A549 (cell line): ENCODE results near the gene SUGCT. TPM values are rescaled to one million over a fixed set of nuclear protein-coding genes. Genes with fewer than 3 reads are reported as not detected.

Experiments
- ATAC-seq, 2 experiments: fragments of 200-7000 bp in 1 of 2; fragments of >200 bp in 1 of 2; cut with Nextera tagmentation in 1 of 2; cut with Tn5 transposase in 1 of 2; 3 replicates each; pipeline versions ENCODE4 v1.8.0 to v1.9.1; 2018 to 2020; ENCODE audit warnings: mild to moderate bottlenecking in 1 of 2, moderate library complexity in 1 of 2
- CTCF ChIA-PET: fragments of 300-600 bp; sonication (Branson Sonifier 250); formaldehyde crosslinking; extraction: SDS; loops from one replicate; lab custom pipeline; 2021; ENCODE audit warnings: antibody characterized with exemption, inconsistent platforms; lab: Yijun Ruan, JAX
- POLR2A ChIA-PET: fragments of 350-600 bp; formaldehyde crosslinking; extraction: SDS; loops from one replicate; lab custom pipeline; 2021; ENCODE audit warnings: antibody characterized with exemption, inconsistent platforms; lab: Yijun Ruan, JAX
- DNase-seq, 2 experiments: peaks; one replicate each; pipeline versions ENCODE4 v3.0.0 to v3.0.0-alpha.2; 2011 to 2016; ENCODE audit warnings: low read depth in 1 of 2, low spot score in 1 of 2
- FAIRE-seq: peaks from 2 replicates; lab custom pipeline; 2011; peaks lifted over from hg19 to GRCh38; lab: Jason Lieb, UNC
- H3K27ac ChIP-seq, 2 experiments: fragments of >200 bp; sonication (Bioruptor Twin); formaldehyde crosslinking; 3 replicates each; pipeline ENCODE4 v1.5.1; 2016 to 2017
- H3K4me1 ChIP-seq: fragments of >200 bp; sonication (Bioruptor Twin); formaldehyde crosslinking; 3 replicates; pipeline ENCODE4 v1.6.1; 2016
- H3K4me2 ChIP-seq: fragments of >200 bp; sonication (Bioruptor Twin); formaldehyde crosslinking; 3 replicates; pipeline ENCODE4 v1.6.1; 2016
- H3K4me3 ChIP-seq: fragments of >200 bp; sonication (Bioruptor Twin); formaldehyde crosslinking; 3 replicates; pipeline ENCODE4 v1.5.1; 2016
- H3K9me3 ChIP-seq: fragments of >200 bp; sonication (Bioruptor Twin); formaldehyde crosslinking; 3 replicates; pipeline ENCODE4 v1.6.1; 2016
- CEBPB ChIP-seq, 2 experiments: fragments of >200 bp in 1 of 2; sonication (Bioruptor Twin) in 1 of 2; formaldehyde crosslinking in 1 of 2; IDR thresholded peaks; 2 replicates each; pipeline ENCODE4 v1.6.1; 2012 to 2016
- CHD4 ChIP-seq: fragments of 200-600 bp; sonication (generic); IDR thresholded peaks from 2 replicates; pipeline ENCODE4 v1.6.1; 2016; ENCODE audit warnings: antibody characterized with exemption, mild to moderate bottlenecking, borderline replicate concordance
- EHF ChIP-seq: fragments of 250-450 bp; sonication (Bioruptor Pico); IDR thresholded peaks from 2 replicates; pipeline ENCODE4 v1.5.0; 2020; ENCODE audit warnings: mild to moderate bottlenecking
- EHMT2 ChIP-seq: fragments of 200-600 bp; sonication (generic); IDR thresholded peaks from 2 replicates; pipeline ENCODE4 v1.6.1; 2016; ENCODE audit warnings: antibody characterized with exemption, low read depth, mild to moderate bottlenecking, moderate library complexity
- ESRRA ChIP-seq: fragments of 150-350 bp; IDR thresholded peaks from 2 replicates; pipeline ENCODE4 v1.6.1; 2014; ENCODE audit warnings: mild to moderate bottlenecking, low read length, borderline replicate concordance
- FOSB ChIP-seq: fragments of 250-450 bp; sonication (Bioruptor Pico); IDR thresholded peaks from 2 replicates; pipeline ENCODE4 v1.5.0; 2020; ENCODE audit warnings: mild to moderate bottlenecking, moderate library complexity
- HEYL ChIP-seq: fragments of 250-450 bp; sonication (Bioruptor Pico); IDR thresholded peaks from 2 replicates; pipeline ENCODE4 v1.8.0; 2021; ENCODE audit warnings: mild to moderate bottlenecking, moderate library complexity
- HOXB5 ChIP-seq: fragments of 250-450 bp; sonication (Bioruptor Pico); IDR thresholded peaks from 2 replicates; pipeline ENCODE4 v1.5.0; 2020; ENCODE audit warnings: mild to moderate bottlenecking, moderate library complexity
- JUN ChIP-seq, 2 experiments: fragments of >200 bp; sonication (Bioruptor Twin); formaldehyde crosslinking; IDR thresholded peaks; 2 replicates in 1 of 2; 3 replicates in 1 of 2; pipeline ENCODE4 v1.6.1; 2016 to 2017
- JUNB ChIP-seq: fragments of >200 bp; sonication (Bioruptor Twin); formaldehyde crosslinking; IDR thresholded peaks from 2 replicates; pipeline ENCODE4 v1.6.1; 2016
- NFE2L2 ChIP-seq: fragments of 150-350 bp; conservative IDR thresholded peaks from 2 replicates; pipeline ENCODE4 v1.6.1; 2014; ENCODE audit warnings: low read length
- NPAS2 ChIP-seq: fragments of 250-450 bp; sonication (Bioruptor Pico); IDR thresholded peaks from 2 replicates; pipeline ENCODE4 v1.8.0; 2022; ENCODE audit warnings: mild to moderate bottlenecking, moderate library complexity, borderline replicate concordance
- NR3C1 ChIP-seq: fragments of >200 bp; sonication (Bioruptor Twin); formaldehyde crosslinking; IDR thresholded peaks from 3 replicates; pipeline ENCODE4 v1.6.1; 2017
- POLR2AphosphoS2 ChIP-seq: conservative IDR thresholded peaks from 2 replicates; pipeline ENCODE4 v1.6.1; 2012; ENCODE audit warnings: low read length, improper control_type of control experiment, inconsistent platforms
- RARB ChIP-seq: fragments of 250-450 bp; sonication (Bioruptor Pico); IDR thresholded peaks from 2 replicates; pipeline ENCODE4 v1.8.0; 2021; ENCODE audit warnings: mild to moderate bottlenecking, moderate library complexity
- RCOR1 ChIP-seq: fragments of 150-350 bp; IDR thresholded peaks from 2 replicates; pipeline ENCODE4 v1.6.1; 2014; ENCODE audit warnings: antibody characterized with exemption, low read length, low read depth
- RNF2 ChIP-seq: fragments of 200-600 bp; sonication (generic); IDR thresholded peaks from 2 replicates; pipeline ENCODE4 v1.6.1; 2016; ENCODE audit warnings: low read depth, mild to moderate bottlenecking, antibody characterized with exemption, moderate library complexity, borderline replicate concordance
- TFCP2L1 ChIP-seq: fragments of 250-450 bp; sonication (Bioruptor Pico); IDR thresholded peaks from 2 replicates; pipeline ENCODE4 v1.5.0; 2021; ENCODE audit warnings: mild to moderate bottlenecking
- ZC3H11A ChIP-seq: fragments of 450-650 bp; IDR thresholded peaks from 2 replicates; pipeline ENCODE4 v1.6.1; 2014; ENCODE audit warnings: antibody characterized with exemption, mild to moderate bottlenecking
- ZFP36 ChIP-seq: fragments of 450-650 bp; IDR thresholded peaks from 2 replicates; pipeline ENCODE4 v1.6.1; 2014; ENCODE audit warnings: borderline replicate concordance; ENCODE audit not compliant: partially characterized antibody
- ZSCAN20 ChIP-seq: fragments of 250-450 bp; sonication (Bioruptor Pico); IDR thresholded peaks from 2 replicates; pipeline ENCODE4 v1.8.0; 2022; ENCODE audit warnings: mild to moderate bottlenecking, moderate library complexity
- WGBS: methylation state at CpG from one replicate; pipeline ENCODE4 v1.1.6; 2017; ENCODE audit errors: missing lambda C conversion rate; 5-methylcytosine and 5-hydroxymethylcytosine counted together
- polyA plus RNA-seq, 4 experiments: library from polyadenylated mRNA; depleted of rRNA in 3 of 4; stranded (reverse); fragments of >200 nt; fragmentation: RNase III in 1 of 4; extraction: RNeasy Plus Mini Kit Qiagen cat#74134 plus additional on column Dnase treatment in 1 of 4; gene quantifications; 2 replicates in 3 of 4; 3 replicates in 1 of 4; pipeline ENCODE4 v1.2.3, GENCODE V29; 2011 to 2017
- TF ChIP-seq, protein P1 (sequence below): fragments of >200 bp; sonication (Bioruptor Twin); formaldehyde crosslinking; IDR thresholded peaks from 3 replicates; pipeline ENCODE4 v1.6.1; 2016
- TF ChIP-seq, protein P2 (sequence below): fragments of 450-650 bp; IDR thresholded peaks from 2 replicates; pipeline ENCODE4 v1.6.1; 2014; ENCODE audit warnings: antibody characterized with exemption
- TF ChIP-seq, protein P3 (sequence below): fragments of 150-350 bp; IDR thresholded peaks from 2 replicates; pipeline ENCODE4 v1.6.1; 2014; ENCODE audit warnings: low read depth, mild to moderate bottlenecking, low read length
- TF ChIP-seq, protein P4 (sequence below): fragments of >200 bp; sonication (Bioruptor Twin); formaldehyde crosslinking; IDR thresholded peaks from 3 replicates; pipeline ENCODE4 v1.5.1; 2016
- TF ChIP-seq, protein P5 (sequence below): IDR thresholded peaks from 2 replicates; pipeline ENCODE4 v1.6.1; 2012
- TF ChIP-seq, protein P6 (sequence below): fragments of >200 bp; sonication (Bioruptor Twin); formaldehyde crosslinking; IDR thresholded peaks from 2 replicates; pipeline ENCODE4 v1.6.1; 2016

Gene SUGCT
- polyA plus RNA-seq, 2 of the 4 experiments (the other 2 are of a cell fraction), result 1.4 to 1.6 TPM

DNA sequence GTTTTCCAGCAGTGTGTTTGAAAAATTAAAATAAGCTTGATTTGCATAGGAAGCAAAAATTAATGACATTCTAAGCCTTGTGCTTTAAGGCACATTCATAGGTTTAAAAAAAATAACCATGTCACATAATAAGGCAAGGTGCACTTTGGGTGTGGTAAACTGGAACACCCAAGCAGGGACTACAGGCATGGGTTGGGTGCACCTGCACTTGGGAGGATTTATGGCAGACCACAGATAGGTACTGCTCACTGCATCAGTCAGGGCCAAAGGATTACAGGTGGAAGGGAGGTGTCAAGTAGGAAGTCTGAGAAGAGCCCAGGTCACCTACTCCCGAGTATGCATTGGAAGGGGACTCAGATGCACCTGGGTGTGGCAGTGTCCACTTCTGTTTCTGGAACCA lies 753.7 kb downstream of the SUGCT start:
- POLR2A ChIA-PET, result no interaction called here
- CTCF ChIA-PET, result interaction anchor here (0.6 kb wide), 1 partner anchor 409 kb away, joined by 3 read pairs; no protein-coding TSS in a partner anchor

DNA sequence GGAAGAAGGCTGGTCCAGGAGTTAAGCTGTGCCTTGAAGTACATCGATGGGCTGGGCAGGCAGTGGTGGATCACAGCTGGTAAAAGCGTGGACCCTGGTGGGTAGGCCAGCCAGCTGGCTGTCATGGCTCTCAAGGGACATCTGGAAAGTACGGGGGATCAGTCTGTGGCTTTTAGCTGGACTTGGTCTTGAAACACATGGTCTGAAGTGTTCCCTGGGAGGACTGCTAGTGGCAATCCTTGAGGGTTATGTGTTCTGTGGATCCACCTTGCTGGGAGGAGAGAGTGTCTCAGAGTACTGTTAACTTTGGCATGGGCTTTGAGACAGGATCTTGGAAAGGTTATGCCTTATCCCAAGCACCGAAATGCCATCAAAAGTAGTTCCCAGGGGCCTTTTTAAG lies 754.3 kb downstream of the SUGCT start:
- ChIA-PET POLR2A (no interaction called here), CTCF (interaction anchor here (0.6 kb wide), 1 partner anchor 408 kb away, joined by 3 read pairs; no protein-coding TSS in a partner anchor)
- H3K9me3 ChIP-seq, result no peaks in the 10 kb centered on the region
- DNase-seq, result no peak
- H3K4me1 ChIP-seq, result no peaks in the 10 kb centered on the region
- WGBS, result 6% methylated on average over 4 of the region's 4 CpGs
- no peak for ATAC-seq
- H3K27ac ChIP-seq, result no peak overlapping the region
- no peak for FAIRE-seq
- H3K4me2 ChIP-seq, result no peak overlapping the region
- TF ChIP-seq, protein P1, sequence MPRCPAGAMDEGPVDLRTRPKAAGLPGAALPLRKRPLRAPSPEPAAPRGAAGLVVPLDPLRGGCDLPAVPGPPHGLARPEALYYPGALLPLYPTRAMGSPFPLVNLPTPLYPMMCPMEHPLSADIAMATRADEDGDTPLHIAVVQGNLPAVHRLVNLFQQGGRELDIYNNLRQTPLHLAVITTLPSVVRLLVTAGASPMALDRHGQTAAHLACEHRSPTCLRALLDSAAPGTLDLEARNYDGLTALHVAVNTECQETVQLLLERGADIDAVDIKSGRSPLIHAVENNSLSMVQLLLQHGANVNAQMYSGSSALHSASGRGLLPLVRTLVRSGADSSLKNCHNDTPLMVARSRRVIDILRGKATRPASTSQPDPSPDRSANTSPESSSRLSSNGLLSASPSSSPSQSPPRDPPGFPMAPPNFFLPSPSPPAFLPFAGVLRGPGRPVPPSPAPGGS, result no peak
- TF ChIP-seq, protein P2, sequence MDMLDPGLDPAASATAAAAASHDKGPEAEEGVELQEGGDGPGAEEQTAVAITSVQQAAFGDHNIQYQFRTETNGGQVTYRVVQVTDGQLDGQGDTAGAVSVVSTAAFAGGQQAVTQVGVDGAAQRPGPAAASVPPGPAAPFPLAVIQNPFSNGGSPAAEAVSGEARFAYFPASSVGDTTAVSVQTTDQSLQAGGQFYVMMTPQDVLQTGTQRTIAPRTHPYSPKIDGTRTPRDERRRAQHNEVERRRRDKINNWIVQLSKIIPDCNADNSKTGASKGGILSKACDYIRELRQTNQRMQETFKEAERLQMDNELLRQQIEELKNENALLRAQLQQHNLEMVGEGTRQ, result no peak
- H3K4me3 ChIP-seq, result no peak overlapping the region

More for the DNA sequence above, 753.7 kb downstream of the SUGCT start:
- TF ChIP-seq TFCP2L1 (no peak), RNF2 (no peak), EHF (no peak), ZC3H11A (no peak), ZSCAN20 (no peak), RCOR1 (no peak), NPAS2 (no peak), ESRRA (no peak), RARB (CRISPR knock-in tag) (no peak), NR3C1 (no peak)
- TF ChIP-seq, protein P1, result no peak
- TF ChIP-seq, protein P3, sequence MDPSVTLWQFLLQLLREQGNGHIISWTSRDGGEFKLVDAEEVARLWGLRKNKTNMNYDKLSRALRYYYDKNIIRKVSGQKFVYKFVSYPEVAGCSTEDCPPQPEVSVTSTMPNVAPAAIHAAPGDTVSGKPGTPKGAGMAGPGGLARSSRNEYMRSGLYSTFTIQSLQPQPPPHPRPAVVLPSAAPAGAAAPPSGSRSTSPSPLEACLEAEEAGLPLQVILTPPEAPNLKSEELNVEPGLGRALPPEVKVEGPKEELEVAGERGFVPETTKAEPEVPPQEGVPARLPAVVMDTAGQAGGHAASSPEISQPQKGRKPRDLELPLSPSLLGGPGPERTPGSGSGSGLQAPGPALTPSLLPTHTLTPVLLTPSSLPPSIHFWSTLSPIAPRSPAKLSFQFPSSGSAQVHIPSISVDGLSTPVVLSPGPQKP, result no peak
- TF ChIP-seq, protein P4, sequence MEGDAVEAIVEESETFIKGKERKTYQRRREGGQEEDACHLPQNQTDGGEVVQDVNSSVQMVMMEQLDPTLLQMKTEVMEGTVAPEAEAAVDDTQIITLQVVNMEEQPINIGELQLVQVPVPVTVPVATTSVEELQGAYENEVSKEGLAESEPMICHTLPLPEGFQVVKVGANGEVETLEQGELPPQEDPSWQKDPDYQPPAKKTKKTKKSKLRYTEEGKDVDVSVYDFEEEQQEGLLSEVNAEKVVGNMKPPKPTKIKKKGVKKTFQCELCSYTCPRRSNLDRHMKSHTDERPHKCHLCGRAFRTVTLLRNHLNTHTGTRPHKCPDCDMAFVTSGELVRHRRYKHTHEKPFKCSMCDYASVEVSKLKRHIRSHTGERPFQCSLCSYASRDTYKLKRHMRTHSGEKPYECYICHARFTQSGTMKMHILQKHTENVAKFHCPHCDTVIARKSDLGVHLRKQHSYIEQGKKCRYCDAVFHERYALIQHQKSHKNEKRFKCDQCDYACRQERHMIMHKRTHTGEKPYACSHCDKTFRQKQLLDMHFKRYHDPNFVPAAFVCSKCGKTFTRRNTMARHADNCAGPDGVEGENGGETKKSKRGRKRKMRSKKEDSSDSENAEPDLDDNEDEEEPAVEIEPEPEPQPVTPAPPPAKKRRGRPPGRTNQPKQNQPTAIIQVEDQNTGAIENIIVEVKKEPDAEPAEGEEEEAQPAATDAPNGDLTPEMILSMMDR, result no peak
- TF ChIP-seq, protein P5, sequence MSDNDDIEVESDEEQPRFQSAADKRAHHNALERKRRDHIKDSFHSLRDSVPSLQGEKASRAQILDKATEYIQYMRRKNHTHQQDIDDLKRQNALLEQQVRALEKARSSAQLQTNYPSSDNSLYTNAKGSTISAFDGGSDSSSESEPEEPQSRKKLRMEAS, result no peak
- no peaks in the 10 kb centered on the region for H3K9me3 ChIP-seq
- WGBS, result 0% methylated on average over 1 of the region's 1 CpG
- no peak overlapping the region for H3K4me3 ChIP-seq
- FAIRE-seq (no peak), DNase-seq (no peak), ATAC-seq (no peak)
- no peak overlapping the region for H3K4me2 ChIP-seq
- no peaks in the 10 kb centered on the region for H3K4me1 ChIP-seq
- H3K27ac ChIP-seq, result no peak overlapping the region

DNA sequence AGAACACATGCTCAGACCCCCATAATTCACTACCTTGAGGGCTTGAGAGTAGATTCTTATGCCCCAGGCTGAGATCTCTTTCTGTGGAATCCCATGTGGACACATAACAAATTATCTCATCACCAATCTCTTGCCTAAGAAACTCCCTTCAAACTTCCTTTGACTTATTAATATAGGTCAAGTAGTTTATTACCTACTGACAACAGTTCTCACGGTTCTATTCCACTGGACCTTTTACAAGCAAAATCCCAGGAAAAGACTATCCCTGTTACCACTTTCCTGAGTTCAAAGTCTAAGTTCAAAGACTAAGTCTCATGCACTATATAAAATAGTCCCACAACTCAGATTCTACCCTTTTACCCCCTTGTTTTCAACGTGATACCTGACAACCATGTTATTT lies 754.7 kb downstream of the SUGCT start:
- ChIA-PET POLR2A (no interaction called here), CTCF (no interaction called here)
- WGBS, result 2% methylated on average over 2 of the region's 2 CpGs
- no peak for TF ChIP-seq HOXB5 (CRISPR knock-in tag)
- TF ChIP-seq, protein P4, result no peak
- no peak for TF ChIP-seq JUNB
- TF ChIP-seq RCOR1, result no peak
- TF ChIP-seq HEYL (CRISPR knock-in tag), result no peak
- TF ChIP-seq POLR2AphosphoS2, result no peak
- TF ChIP-seq, protein P6, sequence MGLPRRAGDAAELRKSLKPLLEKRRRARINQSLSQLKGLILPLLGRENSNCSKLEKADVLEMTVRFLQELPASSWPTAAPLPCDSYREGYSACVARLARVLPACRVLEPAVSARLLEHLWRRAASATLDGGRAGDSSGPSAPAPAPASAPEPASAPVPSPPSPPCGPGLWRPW, result no peak
- no peak for TF ChIP-seq JUN (IDR thresholded peaks at IDR 0.05)
- TF ChIP-seq CHD4, result no peak
- no peak for TF ChIP-seq FOSB (CRISPR knock-in tag)
- no peak for TF ChIP-seq ZFP36
- no peak for TF ChIP-seq EHMT2
- no peak for TF ChIP-seq NFE2L2
- no peak for TF ChIP-seq CEBPB (IDR thresholded peaks at IDR 0.05)
- TF ChIP-seq ZC3H11A, result no peak
- no peak for TF ChIP-seq EHF

More for the DNA sequence above, 754.7 kb downstream of the SUGCT start:
- no peak overlapping the region for H3K27ac ChIP-seq
- H3K4me2 ChIP-seq, result no peak overlapping the region
- no peak for FAIRE-seq
- no peaks in the 10 kb centered on the region for H3K9me3 ChIP-seq
- H3K4me1 ChIP-seq, result no peaks in the 10 kb centered on the region
- ATAC-seq, result no peak
- no peak for DNase-seq
- no peak overlapping the region for H3K4me3 ChIP-seq
